GM12878 (cell line): ENCODE data around the gene SLC1A7. TPM values are rescaled to one million over a fixed set of nuclear protein-coding genes. Genes with fewer than 3 reads are reported as not detected.

ENCODE experiments used
- ATAC-seq: fragments of 200-7000 bp; cut with Tn5 transposase; 3 replicates; pipeline ENCODE4 v1.9.1; 2020; ENCODE audit warnings: mild to moderate bottlenecking, moderate library complexity
- BruUV-seq: library from RNA; stranded (reverse); fragments of 400-500 nt; replicated peaks from 2 replicates; lab custom pipeline; 2021; lab: Mats Ljungman, UMichigan
- CTCF ChIA-PET: fragments of 300-600 bp; sonication (Branson Sonifier 250); formaldehyde crosslinking; extraction: SDS; loops from one replicate; lab custom pipeline; 2021; ENCODE audit warnings: inconsistent platforms; lab: Yijun Ruan, JAX
- POLR2A ChIA-PET: fragments of 350-600 bp; formaldehyde crosslinking; extraction: SDS; loops from one replicate; lab custom pipeline; 2021; ENCODE audit warnings: inconsistent platforms; lab: Charles Lee
- RAD21 ChIA-PET: fragments of 300-600 bp; sonication (Branson Sonifier 250); formaldehyde crosslinking; loops from one replicate; lab custom pipeline; 2023; ENCODE audit warnings: antibody characterized with exemption; ENCODE audit not compliant: unreplicated experiment; lab: Charles Lee
- SMC1A ChIA-PET: fragments of 300-600 bp; sonication (Branson Sonifier 250); formaldehyde crosslinking; loops from one replicate; lab custom pipeline; 2023; ENCODE audit not compliant: unreplicated experiment, uncharacterized antibody; lab: Charles Lee
- DNase-seq: peaks from one replicate; pipeline ENCODE4 v3.0.0-alpha.2; 2011; ENCODE audit warnings: low read depth, low spot score
- FAIRE-seq: peaks from 3 replicates; lab custom pipeline; 2011; peaks lifted over from hg19 to GRCh38; lab: Jason Lieb, UNC
- H2AFZ ChIP-seq: 2 replicates; pipeline ENCODE4 v1.6.0; 2011; ENCODE audit warnings: low read depth, low read length, control low read depth; ENCODE audit not compliant: control insufficient read depth
- H3K27ac ChIP-seq: 2 replicates; pipeline ENCODE4 v1.5.1; 2011; ENCODE audit warnings: control low read depth; ENCODE audit not compliant: control insufficient read depth, insufficient read depth
- H3K27me3 ChIP-seq, 2 experiments: replicated peaks in 1 of 2; 2 replicates each; pipeline versions ENCODE4 v1.6.0 to v1.6.1; 2011; ENCODE audit warnings: low read length in 1 of 2; ENCODE audit not compliant: control insufficient read depth in 2 of 2, insufficient read depth in 2 of 2
- H3K36me3 ChIP-seq, 2 experiments: 2 replicates each; pipeline ENCODE4 v1.5.1; 2011; ENCODE audit warnings: low read length in 1 of 2; ENCODE audit not compliant: control insufficient read depth in 2 of 2, insufficient read depth in 2 of 2
- H3K4me1 ChIP-seq: 2 replicates; pipeline ENCODE4 v1.6.1; 2011; ENCODE audit warnings: mild to moderate bottlenecking, low read length, moderate library complexity, mixed read lengths; ENCODE audit not compliant: control insufficient read depth, insufficient read depth
- H3K4me2 ChIP-seq: 2 replicates; pipeline ENCODE4 v1.6.0; 2011; ENCODE audit warnings: control low read depth; ENCODE audit not compliant: control insufficient read depth, insufficient read depth
- H3K4me3 ChIP-seq: fragments of 200-600 bp; sonication (generic); 2 replicates; pipeline ENCODE4 v1.5.1; 2016
- H3K79me2 ChIP-seq: 2 replicates; pipeline ENCODE4 v1.6.0; 2011; ENCODE audit warnings: low read length; ENCODE audit not compliant: control insufficient read depth, insufficient read depth
- H3K9ac ChIP-seq: 2 replicates; pipeline ENCODE4 v1.8.0; 2011; ENCODE audit warnings: low read length, control low read depth, mixed read lengths; ENCODE audit not compliant: control insufficient read depth, insufficient read depth
- H3K9me3 ChIP-seq: replicated peaks from 3 replicates; pipeline ENCODE4 v1.5.1; 2011; ENCODE audit warnings: mild to moderate bottlenecking, low read length; ENCODE audit not compliant: control insufficient read depth, insufficient read depth
- H4K20me1 ChIP-seq: 2 replicates; pipeline ENCODE4 v1.6.0; 2011; ENCODE audit not compliant: control insufficient read depth, insufficient read depth
- EGR1 ChIP-seq, 2 experiments: IDR thresholded peaks; 1 replicate in 1 of 2; 2 replicates in 1 of 2; pipeline ENCODE4 v1.6.1; 2011 to 2012; ENCODE audit warnings: low read depth in 2 of 2, low read length in 2 of 2, borderline replicate concordance in 1 of 2, mild to moderate bottlenecking in 1 of 2, moderate library complexity in 1 of 2
- FOXM1 ChIP-seq: IDR thresholded peaks from 2 replicates; pipeline ENCODE4 v1.6.1; 2012; ENCODE audit warnings: low read depth, mild to moderate bottlenecking, inconsistent platforms, low read length, moderate library complexity
- IKZF2 ChIP-seq, 2 experiments: fragments of 450-650 bp; IDR thresholded peaks; 2 replicates each; pipeline ENCODE4 v1.6.1; 2017; ENCODE audit warnings: mild to moderate bottlenecking in 2 of 2, moderate library complexity in 2 of 2
- NR2F1 ChIP-seq: fragments of 450-650 bp; conservative IDR thresholded peaks from 2 replicates; pipeline ENCODE4 v1.6.1; 2017; ENCODE audit warnings: mild to moderate bottlenecking
- SMC3 ChIP-seq: IDR thresholded peaks from 2 replicates; pipeline ENCODE4 v1.6.1; 2011; ENCODE audit warnings: low read length, improper control_type of control experiment, borderline replicate concordance
- SPI1 ChIP-seq: IDR thresholded peaks from 2 replicates; pipeline ENCODE4 v1.6.1; 2011; ENCODE audit warnings: low read depth, mild to moderate bottlenecking, low read length, moderate library complexity, borderline replicate concordance; ENCODE audit not compliant: insufficient read depth
- ZNF384 ChIP-seq: IDR thresholded peaks from 2 replicates; pipeline ENCODE4 v1.6.1; 2012; ENCODE audit warnings: low read depth, mild to moderate bottlenecking, low read length, improper control_type of control experiment, borderline replicate concordance
- WGBS: methylation state at CpG from one replicate; pipeline ENCODE4 v1.1.6; 2016; ENCODE audit warnings: low lambda C conversion rate; ENCODE audit not compliant: insufficient replicate concordance, insufficient coverage; ENCODE audit errors: missing lambda C conversion rate; 5-methylcytosine and 5-hydroxymethylcytosine counted together
- in situ Hi-C: fragments of 300-500 bp; cut with MboI; formaldehyde crosslinking; loops from 9 replicates; pipeline ENCODE4 v1.14.3; 2018; ENCODE audit warnings: mixed read lengths
- intact Hi-C: fragments of 100-400 bp; cut with micrococcal nuclease; formaldehyde crosslinking; loops from one replicate; pipeline ENCODE4 v1.14.2; 2022; ENCODE audit not compliant: unreplicated experiment
- polyA plus RNA-seq, 11 experiments: library from polyadenylated mRNA; depleted of rRNA in 4 of 11; unstranded in 6 of 11; stranded (reverse) in 5 of 11; fragments of >200 nt; fragmentation: Nextera tagmentation in 4 of 11; fragmentation: Illumina TruSeq in 1 of 11; extraction: Ambion mirVana in 4 of 11; extraction: Trizol in 1 of 11; gene quantifications; 1 replicate in 1 of 11; 2 replicates in 10 of 11; pipeline versions ENCODE4 v1.2.1 to v1.2.3, GENCODE V29; 2011 to 2016; ENCODE audit warnings: inconsistent platforms in 2 of 11, missing spikeins in 2 of 11, low read depth in 1 of 11
- total RNA-seq, 4 experiments: library from RNA; depleted of rRNA in 3 of 4; stranded (reverse); fragments of >200 nt in 3 of 4; fragmentation: Illumina TruSeq in 1 of 4; extraction: Trizol in 1 of 4; gene quantifications; 2 replicates each; pipeline versions ENCODE4 v1.2.1 to v1.2.3, GENCODE V29; 2013 to 2021
- TF ChIP-seq, protein P1 (sequence below): IDR thresholded peaks from 2 replicates; pipeline ENCODE4 v1.6.1; 2011; ENCODE audit warnings: mild to moderate bottlenecking, low read depth, low read length, moderate library complexity; ENCODE audit not compliant: insufficient replicate concordance

The SLC1A7 gene
- total and polyA plus RNA-seq, 10 of the 15 experiments (the other 5 are each of a cell fraction or from before 2014, with no cell fraction given), result not detected

DNA sequence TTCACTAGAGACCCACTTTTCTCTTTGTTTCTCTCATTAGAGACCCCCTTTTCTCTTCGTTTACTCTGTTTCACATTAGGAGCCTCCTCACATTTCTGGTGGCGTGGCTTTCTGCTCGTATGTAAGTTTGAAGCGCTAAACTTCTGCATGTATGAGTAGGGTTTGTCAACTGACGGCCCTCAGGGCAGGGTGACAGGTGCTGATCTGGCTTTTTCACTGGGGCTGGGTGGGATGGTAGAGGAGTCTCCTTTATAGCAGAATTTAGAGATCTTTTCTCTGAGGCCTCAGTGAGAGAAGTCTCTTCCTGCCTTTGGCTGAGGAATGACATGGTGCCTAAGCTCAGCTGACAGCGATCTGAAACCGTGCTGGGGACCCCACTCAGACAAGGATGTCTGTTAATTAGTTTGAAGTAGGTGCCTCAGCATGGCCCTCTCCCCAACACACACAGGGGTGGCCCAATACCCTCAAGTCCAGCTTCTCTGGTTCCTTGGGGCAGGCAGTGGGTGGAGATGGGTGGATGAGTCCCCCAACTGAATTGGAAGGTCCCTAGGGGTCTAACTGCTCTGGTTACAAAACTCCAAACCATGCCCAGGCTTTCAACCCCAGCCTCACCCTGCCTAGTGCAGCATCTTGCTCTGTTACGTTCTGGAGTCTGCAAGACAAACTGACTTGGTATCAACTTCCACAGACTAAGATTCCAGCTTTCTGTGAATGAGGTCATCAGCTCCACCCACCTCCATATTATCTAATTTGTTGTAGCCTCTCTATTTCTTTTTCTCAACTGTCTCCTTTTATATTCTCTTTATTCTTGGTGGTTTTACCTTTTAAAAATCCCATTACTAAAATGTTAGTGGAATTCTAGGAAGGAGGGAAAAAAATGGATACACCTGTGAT is 3.2 kb downstream of the SLC1A7 start:
- ChIA-PET RAD21 (no interaction called here), POLR2A (no interaction called here)
- Histone ChIP-seq H3K27ac (no peak overlapping the region), H3K36me3 (no peaks in the 10 kb centered on the region), H2AFZ (no peak overlapping the region), H3K4me3 (no peak overlapping the region), H3K27me3 (no peaks in the 10 kb centered on the region; a peak in 1 of 4 replicates)
- no TSS peak for BruUV-seq
- intact Hi-C loops, result no loop called here
- no peak for FAIRE-seq
- TF ChIP-seq FOXM1 (no peak), SMC3 (no peak), ZNF384 (no peak), EGR1 (IDR thresholded peaks at IDR 0.05; ENCODE audit: borderline replicate concordance in 1 of 2, low read depth in 2 of 2, low read length in 2 of 2) (no peak), NR2F1 (no peak), IKZF2 (IDR thresholded peaks at IDR 0.05) (no peak), SPI1 (no peak)
- TF ChIP-seq, protein P1, sequence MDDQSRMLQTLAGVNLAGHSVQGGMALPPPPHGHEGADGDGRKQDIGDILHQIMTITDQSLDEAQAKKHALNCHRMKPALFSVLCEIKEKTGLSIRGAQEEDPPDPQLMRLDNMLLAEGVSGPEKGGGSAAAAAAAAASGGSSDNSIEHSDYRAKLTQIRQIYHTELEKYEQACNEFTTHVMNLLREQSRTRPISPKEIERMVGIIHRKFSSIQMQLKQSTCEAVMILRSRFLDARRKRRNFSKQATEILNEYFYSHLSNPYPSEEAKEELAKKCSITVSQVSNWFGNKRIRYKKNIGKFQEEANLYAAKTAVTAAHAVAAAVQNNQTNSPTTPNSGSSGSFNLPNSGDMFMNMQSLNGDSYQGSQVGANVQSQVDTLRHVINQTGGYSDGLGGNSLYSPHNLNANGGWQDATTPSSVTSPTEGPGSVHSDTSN, result no peak
- TF ChIP-seq, all 136 proteins: peak for 0
- Histone ChIP-seq H3K4me1 (no peaks in the 10 kb centered on the region), H3K4me2 (no peak overlapping the region), H4K20me1 (no peaks in the 10 kb centered on the region), H3K9me3 (no peaks in the 10 kb centered on the region; the same call in 2 of the 3 replicates), H3K79me2 (no peaks in the 10 kb centered on the region), H3K9ac (no peak overlapping the region)
- ATAC-seq (no peak), DNase-seq (no peak)
- WGBS, result 36% methylated on average over 8 of the region's 8 CpGs
- SMC1A ChIA-PET, result no interaction called here
- CTCF ChIA-PET, result interaction anchor here (0.8 to 1.1 kb wide), 2 partner anchors 13 to 16 kb away, joined by 3 read pairs; no protein-coding TSS in a partner anchor
- in situ Hi-C loops, result no loop called here
